Inflammatory macrophage treated with lipopolysaccharide for 1 hour (primary cell): Measurements from ENCODE around the gene BPIFA1.

ENCODE experiments used
- DNase-seq, 2 donors: peaks; one replicate each; pipeline ENCODE4 v3.0.0-alpha.2; 2020 to 2022

Gene BPIFA1

DNA sequence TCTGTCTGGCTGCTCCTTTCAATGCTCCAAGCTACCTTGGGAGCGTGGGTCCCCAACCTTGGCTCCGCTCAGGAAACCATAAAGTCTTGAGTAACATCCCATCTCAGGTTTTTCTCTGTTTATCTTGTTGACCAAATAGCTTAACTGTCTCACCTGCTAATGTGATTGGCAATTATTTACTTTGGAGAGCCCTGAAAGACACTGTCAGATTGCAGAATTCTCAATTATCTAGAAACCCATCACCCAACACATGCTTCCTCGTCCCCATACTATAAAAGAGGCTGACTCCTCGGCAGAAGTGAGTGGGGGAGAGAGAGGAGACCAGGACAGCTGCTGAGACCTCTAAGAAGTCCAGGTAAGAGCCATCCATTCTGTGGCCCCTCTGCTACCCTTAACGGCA is at the start of gene BPIFA1:
Gene BPIFA1 (plus strand): TSS at position 301 of the 400 bp plus-strand sequence. CDS start 1,716 bp downstream, outside the sequence.
- DNase-seq = no peak

GRCh38 chr20:33187491-33187890 is 48.3 kb upstream of the BPIFA1 start:
- no peak for DNase-seq

GRCh38 chr20:33188421-33188820 is 47.4 kb upstream of the BPIFA1 start:
- DNase-seq = no peak

- DNase-seq = no peak
These were observed 44.3 kb upstream of the BPIFA1 start for GRCh38 chr20:33191484-33191883.

- DNase-seq = no peak
These were observed 43.8 kb upstream of the BPIFA1 start for GRCh38 chr20:33191955-33192354.

DNA sequence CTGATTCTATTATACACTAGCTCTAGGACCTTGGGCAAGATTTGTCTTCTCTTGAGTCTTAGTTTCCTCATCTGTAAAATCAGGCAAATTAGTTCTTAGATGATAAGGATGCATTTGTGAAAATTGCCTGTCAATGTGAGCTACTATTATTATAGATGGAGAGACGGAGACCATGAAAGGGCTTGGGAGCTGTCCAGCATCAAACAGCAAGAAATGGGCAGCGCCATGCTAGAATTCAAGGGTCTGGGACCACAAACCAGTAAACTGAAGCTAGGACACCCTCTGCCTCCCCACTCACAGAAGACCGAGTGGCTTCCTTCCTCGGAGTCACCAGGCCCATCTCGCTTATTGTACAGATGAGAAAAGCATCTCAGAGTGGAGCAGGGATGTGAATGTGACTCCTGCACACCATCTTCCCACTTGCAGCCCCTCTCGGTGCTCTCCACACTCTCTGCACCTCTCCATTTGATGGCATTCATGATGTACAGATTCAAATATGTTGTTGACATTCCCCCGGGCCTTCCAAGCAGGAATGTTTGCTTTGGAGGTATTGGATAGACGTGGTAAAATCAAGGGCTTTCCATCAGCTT is 42.8 kb upstream of the BPIFA1 start:
- no peak for DNase-seq

DNA sequence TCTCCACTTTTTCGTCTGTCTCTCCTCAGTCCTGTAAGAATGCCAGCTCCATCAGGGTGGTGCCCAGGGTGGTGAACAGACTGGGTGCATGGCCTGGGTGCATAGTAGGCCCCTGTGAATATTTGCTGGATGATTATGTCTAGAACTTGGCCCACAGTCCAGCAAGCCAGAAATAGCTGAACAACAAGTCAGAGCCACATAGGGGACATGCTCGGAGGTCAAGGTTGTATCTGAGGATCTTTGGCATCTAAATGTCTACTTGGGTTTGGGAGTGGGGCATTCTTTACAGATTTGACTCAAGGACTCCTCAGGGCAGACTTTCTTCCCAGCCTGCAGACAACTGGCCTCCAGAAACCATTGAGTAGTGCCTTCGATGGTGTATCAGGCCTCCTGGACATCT is 36.8 kb upstream of the BPIFA1 start:
- no peak for DNase-seq

DNA sequence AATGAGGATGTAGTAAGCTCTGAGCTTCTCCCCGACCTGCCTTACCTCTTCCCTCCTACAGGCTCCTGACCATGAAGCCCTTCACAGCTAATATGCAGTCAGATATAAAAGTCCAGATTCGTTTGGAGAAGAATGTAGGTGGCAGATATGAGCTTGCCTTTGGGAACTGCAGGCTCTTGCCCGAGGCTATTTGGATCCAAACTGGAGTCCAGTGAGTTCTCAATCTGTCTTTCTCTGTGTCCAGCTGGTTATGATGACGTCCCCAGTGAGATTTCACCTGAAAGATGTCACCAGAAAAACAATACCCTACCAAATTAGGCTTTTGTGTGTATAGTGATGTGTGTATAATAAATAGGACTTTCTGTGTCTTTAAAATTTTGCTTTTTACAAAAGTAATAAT is 33.3 kb upstream of the BPIFA1 start:
- DNase-seq = no peak

DNA sequence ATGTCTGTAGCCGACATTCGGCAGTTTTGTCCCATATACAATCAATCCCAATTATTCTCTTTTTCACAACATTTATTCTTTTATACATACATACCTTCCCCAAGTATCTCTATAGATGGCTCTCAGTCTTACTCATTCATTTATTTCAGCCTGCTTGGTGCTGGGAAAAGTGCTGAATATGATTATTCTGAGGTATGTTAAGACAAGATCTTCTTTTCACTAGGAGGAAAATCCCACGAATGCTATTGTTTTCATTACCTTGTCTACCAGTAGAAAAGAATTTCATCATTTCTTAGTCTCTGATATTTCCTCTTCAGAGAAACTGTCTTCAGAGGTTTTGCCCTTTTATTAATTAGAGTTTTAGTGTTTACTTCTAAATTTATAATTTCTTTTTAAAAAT is 32.4 kb upstream of the BPIFA1 start:
- no peak for DNase-seq

DNA sequence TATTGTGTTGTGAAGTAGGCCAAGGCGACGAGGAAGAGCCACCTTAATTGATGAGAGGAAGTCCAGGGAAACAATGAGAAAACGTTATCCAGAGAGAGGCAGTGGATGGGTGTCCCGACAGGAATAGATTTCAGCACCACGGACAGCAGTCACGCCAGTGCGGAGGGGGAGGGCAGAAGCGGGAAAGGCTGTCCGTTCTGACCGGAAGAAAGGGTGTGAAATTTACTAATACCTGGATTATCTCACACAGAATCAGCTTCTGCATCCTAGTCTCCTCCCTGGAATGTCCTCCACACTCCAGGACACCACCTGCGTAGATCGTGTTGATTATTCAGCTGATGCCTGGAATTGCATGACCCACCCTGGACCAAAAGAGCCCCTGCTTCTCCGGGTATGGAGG is 26.0 kb upstream of the BPIFA1 start:
- peak; percentile 15 to 45 for DNase-seq

DNA sequence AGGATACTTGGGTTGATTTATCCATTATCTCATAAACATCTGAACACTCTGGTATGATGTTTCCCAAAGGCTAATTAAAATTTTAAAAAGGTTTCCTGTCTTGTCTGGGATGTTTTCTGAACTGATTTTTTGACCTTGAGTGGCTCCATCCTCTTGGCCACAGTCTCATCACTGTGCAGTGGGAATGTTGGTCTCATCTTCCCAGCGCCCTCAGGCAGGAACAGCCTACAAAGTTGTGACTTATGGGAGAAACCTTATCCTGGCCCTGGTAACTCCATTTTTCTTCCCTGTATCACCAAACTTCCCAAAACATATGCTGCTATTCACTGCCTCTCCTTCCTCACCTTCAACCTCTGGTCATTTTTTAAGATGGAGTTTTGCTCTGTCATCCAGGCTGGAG is 25.4 kb upstream of the BPIFA1 start:
- no peak for DNase-seq

DNA sequence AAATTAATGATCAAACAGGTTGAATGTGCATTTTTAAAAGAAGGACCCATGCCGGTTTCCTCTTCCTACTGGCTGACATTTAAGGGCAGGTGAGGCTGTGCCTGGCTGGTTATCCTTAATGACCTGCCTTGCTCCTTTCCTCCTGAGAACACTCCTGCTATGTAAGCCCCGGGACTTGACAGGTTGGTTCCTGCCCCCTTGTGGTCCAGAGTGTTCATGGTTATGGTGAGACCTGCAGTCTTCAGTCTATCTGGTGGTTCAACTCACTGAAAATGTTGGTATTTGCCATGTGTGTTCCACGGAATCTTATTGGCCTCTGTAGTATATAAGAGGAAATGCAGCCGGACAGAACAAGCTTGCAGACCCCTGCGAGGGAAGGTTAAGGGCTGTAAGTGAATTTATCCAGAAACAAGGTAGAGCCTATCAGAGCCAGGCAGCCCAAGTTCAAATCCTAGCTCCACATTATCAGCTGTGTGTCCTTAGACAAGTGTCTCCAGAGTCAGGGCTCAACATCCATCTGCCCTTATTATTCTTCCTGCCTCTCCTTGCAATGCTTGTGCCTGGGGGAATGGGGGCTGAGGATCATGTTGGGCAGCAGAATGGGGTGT is 23.9 kb upstream of the BPIFA1 start:
- DNase-seq = peak; percentile 13 to 24

DNA sequence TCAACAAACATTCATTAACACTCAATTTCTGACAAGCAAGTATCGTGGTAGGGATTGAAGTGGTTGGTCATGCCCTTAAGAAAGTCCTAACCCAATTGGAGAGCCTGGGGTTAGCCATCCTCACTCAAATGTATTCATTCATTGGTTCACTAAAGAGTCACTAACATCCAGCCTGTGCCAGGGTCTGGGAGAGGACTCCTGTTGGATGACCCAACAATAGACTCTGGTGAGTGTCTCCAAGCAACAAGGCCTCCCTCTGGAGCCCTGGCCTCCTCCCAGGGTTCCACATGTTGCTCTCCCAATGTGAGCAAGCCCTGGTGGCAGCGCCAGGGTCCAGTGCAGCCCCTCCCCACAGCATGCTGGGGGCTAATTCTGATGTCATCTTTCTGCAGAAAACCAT is 18.7 kb upstream of the BPIFA1 start, which contains the start of gene BPIFA3:
Gene BPIFA3 (plus strand): TSS at position 301 of the 400 bp plus-strand sequence. CDS start 185 bp downstream, outside the sequence.
- no peak for DNase-seq

DNA sequence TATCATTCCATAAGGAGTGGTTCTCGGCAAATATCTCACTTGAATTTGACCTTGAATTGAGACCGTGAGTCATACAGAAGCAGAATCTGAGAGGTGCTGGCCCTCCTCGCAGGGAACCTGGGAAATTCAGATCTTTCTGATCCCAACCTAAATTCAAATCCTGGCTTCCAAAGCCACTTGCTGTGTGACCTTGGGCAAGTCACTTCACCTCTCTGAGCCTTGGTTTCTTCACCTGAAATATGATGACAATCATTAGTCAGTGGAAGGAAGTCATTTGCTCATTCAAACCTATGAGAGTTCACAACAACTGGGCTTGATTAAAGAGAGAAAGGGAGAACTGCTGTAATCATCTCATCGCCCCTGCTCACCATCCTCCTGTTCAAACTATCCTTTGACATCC is 11.4 kb upstream of the BPIFA1 start:
- no peak for DNase-seq

- peak; percentile 2 to 13 for DNase-seq
These were observed 6.0 kb upstream of the BPIFA1 start for GRCh38 chr20:33229843-33230242.

DNA sequence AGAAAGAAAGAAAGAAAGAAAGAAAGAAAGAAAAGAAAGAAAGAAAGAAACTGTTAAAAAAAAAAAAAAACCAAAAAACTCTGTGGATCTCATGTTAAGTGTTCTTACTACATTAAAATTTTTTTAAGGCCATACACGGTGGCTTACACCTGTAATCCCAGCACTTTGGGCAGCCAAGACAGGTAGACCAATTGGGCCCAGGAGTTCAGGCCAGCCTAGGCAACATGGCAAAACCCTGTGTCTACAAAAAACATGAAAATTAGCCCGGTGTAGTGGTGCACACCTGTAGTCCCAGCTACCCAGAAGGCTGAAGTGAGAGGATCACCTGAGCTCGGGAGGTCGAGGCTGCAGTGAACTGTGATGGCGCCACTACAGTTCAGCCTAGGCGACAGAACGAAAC is 4.6 kb upstream of the BPIFA1 start:
- no peak for DNase-seq

DNA sequence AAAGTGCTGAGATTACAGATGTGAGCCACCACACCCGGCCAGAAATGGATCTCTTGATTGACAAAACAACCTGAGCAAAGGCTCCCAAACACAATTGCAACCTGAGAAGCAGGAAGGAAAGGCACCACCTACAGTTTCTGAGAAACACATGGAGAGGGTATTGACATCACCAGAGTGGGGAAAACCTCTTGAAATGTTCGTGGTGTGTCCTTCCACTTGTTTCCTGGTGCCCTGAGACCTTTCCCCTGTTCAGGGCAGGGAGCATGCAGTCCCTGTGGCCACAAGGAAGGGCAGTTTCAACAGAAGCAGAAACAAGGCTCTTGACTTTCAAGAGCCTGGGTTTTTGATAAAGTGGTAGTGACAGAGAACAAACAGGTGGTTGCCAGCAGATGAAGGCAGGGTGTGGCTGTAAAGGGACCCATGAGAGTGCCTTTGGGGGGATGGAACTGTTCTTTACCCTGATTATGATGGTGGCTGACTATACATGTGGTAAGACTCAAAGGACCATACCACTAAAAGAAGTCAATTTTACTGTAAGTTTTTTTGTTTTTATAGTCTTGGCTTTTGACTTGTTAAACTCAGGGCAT is 3.2 kb upstream of the BPIFA1 start:
- peak in 1 of 2 donors; percentile 22 for DNase-seq

DNA sequence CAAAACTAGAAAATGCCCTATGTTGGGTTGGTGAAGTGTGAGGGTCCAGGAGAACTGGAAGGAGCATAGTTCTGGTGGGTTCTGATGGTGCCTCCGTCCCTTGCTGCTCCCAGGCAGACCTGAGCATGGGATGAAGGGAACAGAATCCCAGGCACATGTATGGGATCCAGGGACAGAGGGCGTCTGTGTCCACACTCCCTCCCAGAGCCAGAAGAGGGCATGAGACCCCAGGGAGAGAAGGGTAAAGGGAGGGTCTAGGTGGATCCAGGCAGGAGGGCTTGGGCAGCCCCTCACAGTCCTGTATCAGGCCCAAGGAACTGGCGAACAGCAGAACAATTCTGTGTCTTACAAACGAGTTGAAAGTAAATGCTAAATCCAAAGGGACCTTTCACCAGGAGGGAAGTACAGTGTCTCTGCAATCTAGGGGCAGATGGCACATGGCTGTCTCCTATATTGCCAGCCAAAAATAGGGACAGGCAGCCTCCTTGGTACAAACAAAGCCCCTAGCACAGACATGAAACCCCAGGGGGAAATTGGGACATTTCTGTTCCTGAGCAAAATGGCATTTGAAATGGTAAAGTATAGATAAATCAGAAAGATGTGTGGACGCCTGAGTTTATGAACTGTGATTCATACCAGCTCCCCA is 2.5 kb upstream of the BPIFA1 start:
- no peak for DNase-seq

DNA sequence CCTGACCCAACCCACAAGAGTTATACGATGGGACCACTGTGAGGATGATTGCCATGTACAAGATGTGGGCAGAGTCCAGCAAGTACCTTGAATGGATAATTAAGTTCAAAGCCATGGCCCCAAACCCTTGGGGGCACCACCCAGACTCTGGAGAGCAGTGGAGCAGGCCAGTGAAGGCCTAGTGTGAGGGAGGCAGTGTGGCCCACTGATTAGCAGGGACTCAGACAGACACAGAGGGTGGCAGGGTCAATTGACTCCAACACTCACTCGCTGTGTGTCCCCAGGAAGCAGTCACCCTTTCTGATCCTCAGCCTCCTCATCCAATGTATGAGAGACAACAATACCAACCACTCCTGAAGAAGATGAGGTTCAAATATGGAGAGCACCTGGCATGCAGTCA is 1.7 kb upstream of the BPIFA1 start:
- no peak for DNase-seq

GRCh38 chr20:33236351-33236750 is 555 bp downstream of the BPIFA1 start:
- no peak for DNase-seq

DNA sequence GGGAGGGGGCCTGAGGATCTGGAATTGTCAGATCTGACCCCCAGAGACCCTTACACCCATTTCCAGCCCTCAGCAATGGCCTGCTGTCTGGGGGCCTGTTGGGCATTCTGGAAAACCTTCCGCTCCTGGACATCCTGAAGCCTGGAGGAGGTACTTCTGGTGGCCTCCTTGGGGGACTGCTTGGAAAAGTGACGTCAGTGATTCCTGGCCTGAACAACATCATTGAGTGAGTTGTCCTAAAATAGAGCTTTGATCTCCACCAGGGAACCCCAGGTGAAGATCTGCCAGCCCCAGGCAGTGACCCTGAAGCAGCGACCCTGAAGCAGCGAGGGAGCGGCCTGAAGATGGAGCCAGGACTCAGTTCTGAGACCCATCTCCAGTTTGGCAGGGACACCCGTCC is 2.2 kb downstream of the BPIFA1 start:
- DNase-seq = no peak

DNA sequence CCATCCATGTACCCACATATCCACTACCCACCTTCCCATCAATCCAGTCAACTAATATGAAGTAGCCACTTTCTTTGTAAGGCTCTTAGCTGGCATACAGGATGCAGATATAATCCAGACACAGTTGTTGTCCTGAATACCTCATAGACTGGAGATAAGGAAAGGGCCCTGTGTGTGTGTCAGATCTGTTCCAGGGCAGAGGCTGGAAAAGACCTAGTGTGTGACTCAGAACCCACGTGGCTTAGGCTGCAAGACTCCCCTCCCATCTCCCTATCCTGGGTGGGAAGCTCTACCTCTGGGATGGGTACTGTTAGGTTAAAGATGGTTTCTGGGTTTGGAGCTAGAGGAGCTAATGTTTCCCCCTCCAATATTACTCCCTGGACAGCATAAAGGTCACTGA is 3.6 kb downstream of the BPIFA1 start:
- no peak for DNase-seq

DNA sequence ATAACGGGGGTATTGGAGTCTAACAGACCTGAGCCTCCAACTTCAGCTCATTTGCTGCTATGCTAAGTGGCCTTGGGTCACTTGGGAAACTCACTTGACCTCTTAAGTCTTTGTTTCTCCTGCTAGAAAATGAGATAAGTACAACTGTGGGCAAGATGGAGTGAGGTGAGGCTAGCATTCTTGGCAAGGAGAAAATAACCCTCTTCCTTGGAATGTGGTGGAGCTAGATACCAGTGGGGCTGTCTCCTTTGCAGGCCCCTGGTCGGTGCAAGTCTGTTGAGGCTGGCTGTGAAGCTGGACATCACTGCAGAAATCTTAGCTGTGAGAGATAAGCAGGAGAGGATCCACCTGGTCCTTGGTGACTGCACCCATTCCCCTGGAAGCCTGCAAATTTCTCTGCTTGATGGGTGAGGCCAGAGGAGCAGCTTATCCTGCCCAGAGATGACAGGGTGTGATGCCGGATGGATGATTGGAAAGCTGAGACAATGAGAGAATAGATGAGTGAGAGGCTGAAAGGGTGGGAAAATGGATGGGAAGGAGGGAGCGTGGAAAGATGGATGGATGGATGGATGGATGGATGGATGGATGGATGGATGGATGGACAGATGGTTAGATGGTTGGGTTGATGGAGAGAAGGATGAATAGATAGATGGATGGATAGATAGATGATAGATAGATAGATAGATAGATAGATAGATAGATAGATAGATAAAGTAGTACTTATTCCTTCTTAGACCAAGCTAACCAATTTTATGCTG is 4.4 kb downstream of the BPIFA1 start:
- DNase-seq = no peak
